ENCODE results near the gene THOC5. TPM values are rescaled to one million over a fixed set of nuclear protein-coding genes. Genes with fewer than 3 reads are reported as not detected.
"Not testable (repeated sequence)": the region's sequence is repeated elsewhere in the genome, so short reads cannot be mapped to it uniquely, and the experiment has no call there.

THOC5 gene
- total and polyA plus RNA-seq, 3 experiments from 2014 or later = 28.5 to 64.1 (median 62.6) TPM

DNA sequence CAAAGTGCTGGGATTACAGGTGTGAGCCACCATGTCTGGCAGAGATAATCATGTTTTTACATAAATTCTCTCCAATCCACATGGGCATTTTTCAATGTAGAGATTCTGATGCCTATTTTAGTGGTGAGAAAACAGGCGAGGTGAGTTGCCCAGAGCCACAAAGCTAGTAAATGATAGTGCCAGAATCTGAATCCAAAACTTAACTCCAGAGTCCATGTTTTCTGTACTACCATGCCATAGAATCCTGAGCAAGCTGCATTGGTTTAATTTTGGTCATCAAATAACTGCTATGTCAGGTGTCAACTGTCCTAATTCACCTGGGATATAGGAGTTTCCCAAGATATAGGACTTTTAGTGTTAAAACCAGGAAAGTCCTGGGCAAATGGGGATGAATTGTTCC is 59.9 kb downstream of the THOC5 start:
- H3K9me3 ChIP-seq (ENCODE audit: low read length) = no peaks in the 10 kb centered on the region
- Mint-ChIP-seq H3K36me3 (peaks cover 4 to 10% (median 6%) of the 10 kb centered on the region in 3 donors), H3K27me3 (no peaks in the 10 kb centered on the region), H3K9me3 (no peaks in the 10 kb centered on the region), H3K27ac (no peak overlapping the region), H3K4me1 (no peaks in the 10 kb centered on the region), H3K4me3 (no peak overlapping the region)
- no peak overlapping the region for H3K27ac ChIP-seq (ENCODE audit: low read depth, low read length)
- no peak for DNase-seq
- ChIA-PET CTCF (no interaction called here), POLR2A (no interaction called here)
- H3K4me3 ChIP-seq (ENCODE audit: low read length) = no peak overlapping the region
- H3K36me3 ChIP-seq (ENCODE audit: insufficient read depth, low read length) = no peaks in the 10 kb centered on the region
- H3K27me3 ChIP-seq (ENCODE audit: insufficient read depth, low read length, poor library complexity, severe bottlenecking) = no peaks in the 10 kb centered on the region
- no peaks in the 10 kb centered on the region for H3K4me1 ChIP-seq (ENCODE audit: insufficient read depth, low read length)

DNA sequence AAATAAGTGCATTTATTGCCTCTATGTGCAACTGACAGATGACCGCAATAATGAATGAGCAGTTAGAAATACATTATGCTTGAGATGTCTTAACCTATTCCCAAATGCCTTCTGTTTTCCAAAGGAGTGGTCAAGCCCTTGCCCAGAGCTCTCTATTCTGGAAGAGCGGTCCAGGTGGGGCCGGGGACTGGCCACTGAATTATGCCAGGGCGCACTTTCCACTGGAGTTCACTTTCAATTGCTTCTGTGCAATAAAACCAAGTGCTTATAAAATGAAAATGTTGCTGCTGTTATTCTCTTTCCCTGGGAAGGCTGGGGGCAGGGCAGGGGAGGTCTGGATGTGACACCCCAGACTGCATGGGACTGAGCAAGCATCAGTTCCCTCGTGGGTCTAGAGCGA is 62.5 kb downstream of the THOC5 start:
- no peak overlapping the region for H3K4me3 ChIP-seq (ENCODE audit: low read length)
- no peaks in the 10 kb centered on the region for H3K4me1 ChIP-seq (ENCODE audit: insufficient read depth, low read length)
- Mint-ChIP-seq H3K4me3 (no peak overlapping the region), H3K4me1 (no peaks in the 10 kb centered on the region), H3K9me3 (no peaks in the 10 kb centered on the region), H3K36me3 (peaks cover 4 to 11% (median 5%) of the 10 kb centered on the region in 3 donors), H3K27me3 (no peaks in the 10 kb centered on the region), H3K27ac (no peak overlapping the region)
- no peak for DNase-seq
- H3K27ac ChIP-seq (ENCODE audit: low read depth, low read length) = no peak overlapping the region
- no peaks in the 10 kb centered on the region for H3K27me3 ChIP-seq (ENCODE audit: insufficient read depth, low read length, poor library complexity, severe bottlenecking)
- ChIA-PET CTCF (no interaction called here), POLR2A (no interaction called here)
- H3K9me3 ChIP-seq (ENCODE audit: low read length) = no peaks in the 10 kb centered on the region
- H3K36me3 ChIP-seq (ENCODE audit: insufficient read depth, low read length) = no peaks in the 10 kb centered on the region

DNA sequence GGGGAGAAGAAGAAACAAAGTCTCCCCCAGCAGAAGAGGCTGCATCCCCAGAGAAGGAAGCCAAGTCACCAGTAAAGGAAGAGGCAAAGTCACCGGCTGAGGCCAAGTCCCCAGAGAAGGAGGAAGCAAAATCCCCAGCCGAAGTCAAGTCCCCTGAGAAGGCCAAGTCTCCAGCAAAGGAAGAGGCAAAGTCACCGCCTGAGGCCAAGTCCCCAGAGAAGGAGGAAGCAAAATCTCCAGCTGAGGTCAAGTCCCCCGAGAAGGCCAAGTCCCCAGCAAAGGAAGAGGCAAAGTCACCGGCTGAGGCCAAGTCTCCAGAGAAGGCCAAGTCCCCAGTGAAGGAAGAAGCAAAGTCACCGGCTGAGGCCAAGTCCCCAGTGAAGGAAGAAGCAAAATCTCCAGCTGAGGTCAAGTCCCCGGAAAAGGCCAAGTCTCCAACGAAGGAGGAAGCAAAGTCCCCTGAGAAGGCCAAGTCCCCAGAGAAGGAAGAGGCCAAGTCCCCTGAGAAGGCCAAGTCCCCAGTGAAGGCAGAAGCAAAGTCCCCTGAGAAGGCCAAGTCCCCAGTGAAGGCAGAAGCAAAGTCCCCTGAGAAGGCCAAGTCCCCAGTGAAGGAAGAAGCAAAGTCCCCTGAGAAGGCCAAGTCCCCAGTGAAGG is 64.3 kb downstream of the THOC5 start:
- H3K27me3 ChIP-seq (ENCODE audit: insufficient read depth, low read length, poor library complexity, severe bottlenecking); H3K9me3 ChIP-seq (ENCODE audit: low read length); H3K27ac ChIP-seq (ENCODE audit: low read depth, low read length); H3K4me1 ChIP-seq (ENCODE audit: insufficient read depth, low read length); CTCF ChIA-PET; H3K36me3 ChIP-seq (ENCODE audit: insufficient read depth, low read length); H3K4me1 Mint-ChIP-seq; POLR2A ChIA-PET; H3K4me3 ChIP-seq (ENCODE audit: low read length); H3K9me3 Mint-ChIP-seq; H3K4me3 Mint-ChIP-seq; H3K27me3 Mint-ChIP-seq; H3K36me3 Mint-ChIP-seq; DNase-seq; H3K27ac Mint-ChIP-seq: not testable (repeated sequence)

DNA sequence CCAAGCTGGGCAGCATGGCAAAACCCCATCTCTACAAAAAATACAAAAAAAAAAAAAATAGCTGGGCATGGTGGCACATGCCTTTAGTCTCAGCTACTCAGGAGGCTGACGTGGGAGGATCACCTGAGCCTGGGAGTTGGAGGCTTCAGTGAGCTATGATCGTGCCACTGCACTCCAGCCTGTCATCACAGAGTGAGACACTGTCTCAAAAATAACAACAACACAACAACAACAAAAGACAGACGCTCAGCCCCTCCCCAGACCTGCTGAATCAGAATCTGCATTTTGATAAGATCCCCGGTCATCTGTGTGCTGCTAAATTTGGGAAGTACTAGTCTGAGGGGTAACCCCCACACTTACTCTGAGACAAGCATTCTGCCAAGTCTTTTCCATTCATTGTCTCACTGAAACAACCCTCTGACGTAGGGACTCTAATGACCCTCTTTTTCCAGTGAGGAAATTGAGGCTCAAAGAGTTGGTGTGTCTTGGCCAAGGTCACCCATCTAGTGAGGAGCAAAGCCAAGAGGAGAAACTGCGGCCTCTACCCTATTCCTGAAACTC is 66.1 kb downstream of the THOC5 start:
- Mint-ChIP-seq H3K4me3 (no peak overlapping the region), H3K27me3 (peaks cover 0 to 2% of the 10 kb centered on the region in 2 donors), H3K36me3 (peaks cover 0 to 4% (median 1%) of the 10 kb centered on the region in 3 donors), H3K9me3 (no peaks in the 10 kb centered on the region), H3K4me1 (no peaks in the 10 kb centered on the region), H3K27ac (no peak overlapping the region)
- Histone ChIP-seq H3K36me3 (ENCODE audit: insufficient read depth, low read length) (no peaks in the 10 kb centered on the region), H3K27me3 (ENCODE audit: insufficient read depth, low read length, poor library complexity, severe bottlenecking) (no peaks in the 10 kb centered on the region), H3K27ac (ENCODE audit: low read depth, low read length) (no peak overlapping the region), H3K4me3 (ENCODE audit: low read length) (no peak overlapping the region), H3K9me3 (ENCODE audit: low read length) (no peaks in the 10 kb centered on the region), H3K4me1 (ENCODE audit: insufficient read depth, low read length) (no peaks in the 10 kb centered on the region)
- POLR2A ChIA-PET = no interaction called here
- CTCF ChIA-PET = interaction anchor here (0.9 kb wide), 1 partner anchor 92 kb away, joined by 3 read pairs; no protein-coding TSS in a partner anchor
- no peak for DNase-seq

DNA sequence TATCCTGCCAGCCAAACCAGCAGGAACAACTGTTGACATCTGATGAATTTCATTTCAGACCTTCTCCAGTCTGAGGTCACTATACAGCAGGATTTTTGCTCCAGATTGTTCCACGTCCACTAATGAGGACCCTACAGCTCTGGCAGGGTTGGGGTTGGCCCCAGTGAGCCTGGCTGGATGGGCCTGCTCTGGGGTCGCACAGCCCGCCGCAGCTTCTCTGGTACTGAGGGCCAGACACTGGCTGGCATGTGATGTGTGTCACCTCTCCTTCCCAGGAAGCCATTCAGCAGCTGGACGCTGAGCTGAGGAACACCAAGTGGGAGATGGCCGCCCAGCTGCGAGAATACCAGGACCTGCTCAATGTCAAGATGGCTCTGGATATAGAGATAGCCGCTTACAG is 68.1 kb downstream of the THOC5 start:
- Mint-ChIP-seq H3K4me1 (peaks cover 4 to 8% (median 6%) of the 10 kb centered on the region in 3 donors), H3K4me3 (no peak overlapping the region), H3K9me3 (no peaks in the 10 kb centered on the region), H3K36me3 (peaks cover 0 to 6% (median 1%) of the 10 kb centered on the region in 3 donors), H3K27me3 (peaks cover 7 to 17% of the 10 kb centered on the region in 2 donors), H3K27ac (no peak overlapping the region)
- H3K27me3 ChIP-seq (ENCODE audit: insufficient read depth, low read length, poor library complexity, severe bottlenecking) = no peaks in the 10 kb centered on the region
- no peak for DNase-seq
- CTCF ChIA-PET = no interaction called here
- no peaks in the 10 kb centered on the region for H3K36me3 ChIP-seq (ENCODE audit: insufficient read depth, low read length)
- POLR2A ChIA-PET = no interaction called here
- H3K4me3 ChIP-seq (ENCODE audit: low read length) = no peak overlapping the region
- no peak overlapping the region for H3K27ac ChIP-seq (ENCODE audit: low read depth, low read length)
- no peaks in the 10 kb centered on the region for H3K4me1 ChIP-seq (ENCODE audit: insufficient read depth, low read length)
- no peaks in the 10 kb centered on the region for H3K9me3 ChIP-seq (ENCODE audit: low read length)

DNA sequence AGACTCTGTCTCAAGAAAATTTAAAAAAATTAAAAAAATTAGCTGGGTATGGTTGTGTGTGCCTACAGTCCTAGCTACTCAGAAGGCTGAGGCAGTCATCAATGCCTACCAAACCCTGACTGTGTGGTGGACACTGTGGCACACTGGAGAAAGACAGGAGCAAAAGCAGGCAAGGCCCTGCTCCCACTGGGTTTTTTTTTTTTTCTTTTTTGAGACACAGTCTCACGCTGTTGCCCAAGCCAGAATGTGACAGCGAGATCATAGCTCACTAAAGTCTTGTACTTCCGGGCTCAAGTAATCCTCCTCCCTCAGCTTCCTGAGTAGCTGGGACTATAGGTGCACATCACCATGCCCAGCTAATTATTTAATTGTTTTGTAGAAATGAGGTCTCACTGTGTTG is 68.9 kb downstream of the THOC5 start:
- no peaks in the 10 kb centered on the region for H3K9me3 ChIP-seq (ENCODE audit: low read length)
- Mint-ChIP-seq H3K4me1 (peaks cover 5 to 10% (median 7%) of the 10 kb centered on the region in 3 donors), H3K36me3 (peaks cover 0 to 6% (median 1%) of the 10 kb centered on the region in 3 donors), H3K4me3 (no peak overlapping the region), H3K27me3 (peaks cover 9 to 20% of the 10 kb centered on the region in 2 donors), H3K27ac (no peak overlapping the region), H3K9me3 (no peaks in the 10 kb centered on the region)
- ChIA-PET POLR2A (no interaction called here), CTCF (no interaction called here)
- H3K4me3 ChIP-seq (ENCODE audit: low read length) = no peak overlapping the region
- no peaks in the 10 kb centered on the region for H3K36me3 ChIP-seq (ENCODE audit: insufficient read depth, low read length)
- H3K4me1 ChIP-seq (ENCODE audit: insufficient read depth, low read length) = no peaks in the 10 kb centered on the region
- no peak for DNase-seq
- H3K27me3 ChIP-seq (ENCODE audit: insufficient read depth, low read length, poor library complexity, severe bottlenecking) = peaks cover 3% of the 10 kb centered on the region
- no peak overlapping the region for H3K27ac ChIP-seq (ENCODE audit: low read depth, low read length)

DNA sequence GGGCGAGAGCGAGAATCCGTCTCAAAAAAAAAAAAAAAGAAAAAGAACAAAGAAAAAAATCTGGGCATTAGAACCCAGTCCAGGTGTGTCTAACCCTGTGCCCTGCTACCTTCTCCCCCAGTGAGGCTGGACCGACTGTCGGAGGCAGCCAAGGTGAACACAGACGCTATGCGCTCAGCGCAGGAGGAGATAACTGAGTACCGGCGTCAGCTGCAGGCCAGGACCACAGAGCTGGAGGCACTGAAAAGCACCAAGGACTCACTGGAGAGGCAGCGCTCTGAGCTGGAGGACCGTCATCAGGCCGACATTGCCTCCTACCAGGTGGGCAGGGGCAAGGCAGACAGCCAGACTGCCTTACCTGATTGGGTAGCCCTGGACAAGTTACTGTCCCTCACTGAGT is 70.3 kb downstream of the THOC5 start:
- Mint-ChIP-seq H3K9me3 (no peaks in the 10 kb centered on the region), H3K4me1 (peaks cover 13 to 24% (median 16%) of the 10 kb centered on the region in 3 donors), H3K27ac (no peak overlapping the region), H3K4me3 (no peak overlapping the region), H3K36me3 (peaks cover 0 to 6% (median 1%) of the 10 kb centered on the region in 3 donors), H3K27me3 (peaks cover 22 to 33% of the 10 kb centered on the region in 2 donors)
- no peak overlapping the region for H3K4me3 ChIP-seq (ENCODE audit: low read length)
- no peaks in the 10 kb centered on the region for H3K9me3 ChIP-seq (ENCODE audit: low read length)
- H3K4me1 ChIP-seq (ENCODE audit: insufficient read depth, low read length) = no peaks in the 10 kb centered on the region
- DNase-seq = no peak
- H3K36me3 ChIP-seq (ENCODE audit: insufficient read depth, low read length) = no peaks in the 10 kb centered on the region
- POLR2A ChIA-PET = no interaction called here
- H3K27me3 ChIP-seq (ENCODE audit: insufficient read depth, low read length, poor library complexity, severe bottlenecking) = peaks cover 7% of the 10 kb centered on the region
- H3K27ac ChIP-seq (ENCODE audit: low read depth, low read length) = no peak overlapping the region
- CTCF ChIA-PET = no interaction called here

DNA sequence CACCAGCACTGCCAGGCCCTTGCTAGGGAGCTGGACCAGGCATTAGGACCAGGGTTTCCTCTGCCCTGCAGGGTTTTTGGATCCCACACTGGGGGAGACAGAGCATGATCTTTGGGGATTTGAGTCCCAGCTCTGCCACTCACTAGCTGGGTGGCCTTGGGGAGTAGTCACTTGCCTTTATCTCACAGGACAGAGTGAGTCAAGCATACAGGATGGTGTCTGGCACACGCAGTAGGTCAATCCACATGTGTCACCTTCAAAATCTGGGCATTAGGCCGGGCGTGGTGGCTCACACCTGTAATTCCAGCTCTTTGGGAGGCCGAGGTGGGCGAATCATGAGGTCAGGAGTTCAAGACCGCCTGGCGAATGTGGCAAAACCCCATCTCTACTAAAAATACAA is 70.8 kb downstream of the THOC5 start:
- Histone ChIP-seq H3K4me1 (ENCODE audit: insufficient read depth, low read length) (no peaks in the 10 kb centered on the region), H3K27ac (ENCODE audit: low read depth, low read length) (no peak overlapping the region), H3K27me3 (ENCODE audit: insufficient read depth, low read length, poor library complexity, severe bottlenecking) (peaks cover 7% of the 10 kb centered on the region), H3K4me3 (ENCODE audit: low read length) (no peak overlapping the region), H3K36me3 (ENCODE audit: insufficient read depth, low read length) (no peaks in the 10 kb centered on the region), H3K9me3 (ENCODE audit: low read length) (no peaks in the 10 kb centered on the region)
- no peaks in the 10 kb centered on the region for H3K9me3 Mint-ChIP-seq
- H3K4me3 Mint-ChIP-seq = no peak overlapping the region
- peaks cover 0 to 6% (median 1%) of the 10 kb centered on the region in 3 donors for H3K36me3 Mint-ChIP-seq
- no peak overlapping the region for H3K27ac Mint-ChIP-seq
- DNase-seq = no peak
- H3K4me1 Mint-ChIP-seq = peaks cover 13 to 24% (median 16%) of the 10 kb centered on the region in 3 donors
- ChIA-PET POLR2A (no interaction called here), CTCF (no interaction called here)
- peaks cover 26 to 39% of the 10 kb centered on the region in 2 donors for H3K27me3 Mint-ChIP-seq
